Measurements from ENCODE around the gene TCF20.

Gene TCF20

GRCh38 chr22:42281284-42281683, 10.8 kb upstream of the TCF20 start:
- DNase-seq = no peak

- no peak for DNase-seq
These were observed 10.4 kb upstream of the TCF20 start for GRCh38 chr22:42280836-42281235.

GRCh38 chr22:42280140-42280539, 9.7 kb upstream of the TCF20 start:
- no peak for DNase-seq

- no peak for DNase-seq
These were observed 9.1 kb upstream of the TCF20 start for GRCh38 chr22:42279425-42280020.

GRCh38 chr22:42277988-42278776, 7.7 kb upstream of the TCF20 start:
- DNase-seq = no peak

- no peak for DNase-seq
These were observed 6.8 kb upstream of the TCF20 start for GRCh38 chr22:42277232-42277753.

GRCh38 chr22:42275970-42276369, 5.5 kb upstream of the TCF20 start:
- DNase-seq = no peak

GRCh38 chr22:42275176-42275575, 4.7 kb upstream of the TCF20 start:
- DNase-seq = no peak

- no peak for DNase-seq
These were observed 3.5 kb upstream of the TCF20 start for GRCh38 chr22:42273855-42274451.

- no peak for DNase-seq
These were observed 2.1 kb upstream of the TCF20 start for GRCh38 chr22:42272431-42272999.

GRCh38 chr22:42271906-42272305, 1.5 kb upstream of the TCF20 start:
- no peak for DNase-seq

GRCh38 chr22:42271191-42271813, 849 bp upstream of the TCF20 start:
- no peak for DNase-seq

- no peak for DNase-seq
These were observed 310 bp downstream of the TCF20 start for GRCh38 chr22:42270176-42270509.

GRCh38 chr22:42269432-42270175, 849 bp downstream of the TCF20 start:
- peak; percentile 72 for DNase-seq

GRCh38 chr22:42268852-42269410, 1.5 kb downstream of the TCF20 start:
- DNase-seq = no peak

- no peak for DNase-seq
These were observed 5.1 kb downstream of the TCF20 start for GRCh38 chr22:42265321-42265720.

- DNase-seq = no peak
These were observed 6.5 kb downstream of the TCF20 start for GRCh38 chr22:42263944-42264343.

- no peak for DNase-seq
These were observed 7.5 kb downstream of the TCF20 start for GRCh38 chr22:42262964-42263363.

- DNase-seq = no peak
These were observed 9.2 kb downstream of the TCF20 start for GRCh38 chr22:42261296-42261695.

GRCh38 chr22:42258126-42258525, 12.3 kb downstream of the TCF20 start:
- DNase-seq = no peak

- no peak for DNase-seq
These were observed 13.1 kb downstream of the TCF20 start for GRCh38 chr22:42257386-42257785.

GRCh38 chr22:42256930-42257329, 13.5 kb downstream of the TCF20 start:
- no peak for DNase-seq

Measured in CD4-positive, alpha-beta T cell treated with Interleukin-21 for 1 hour (primary cell).